Measurements from ENCODE around the gene ZC3H13. TPM values are rescaled to one million over a fixed set of nuclear protein-coding genes. Genes with fewer than 3 reads are reported as not detected.

ZC3H13 gene
- polyA plus RNA-seq, 1 donor from 2014 or later: 19.5 TPM

DNA sequence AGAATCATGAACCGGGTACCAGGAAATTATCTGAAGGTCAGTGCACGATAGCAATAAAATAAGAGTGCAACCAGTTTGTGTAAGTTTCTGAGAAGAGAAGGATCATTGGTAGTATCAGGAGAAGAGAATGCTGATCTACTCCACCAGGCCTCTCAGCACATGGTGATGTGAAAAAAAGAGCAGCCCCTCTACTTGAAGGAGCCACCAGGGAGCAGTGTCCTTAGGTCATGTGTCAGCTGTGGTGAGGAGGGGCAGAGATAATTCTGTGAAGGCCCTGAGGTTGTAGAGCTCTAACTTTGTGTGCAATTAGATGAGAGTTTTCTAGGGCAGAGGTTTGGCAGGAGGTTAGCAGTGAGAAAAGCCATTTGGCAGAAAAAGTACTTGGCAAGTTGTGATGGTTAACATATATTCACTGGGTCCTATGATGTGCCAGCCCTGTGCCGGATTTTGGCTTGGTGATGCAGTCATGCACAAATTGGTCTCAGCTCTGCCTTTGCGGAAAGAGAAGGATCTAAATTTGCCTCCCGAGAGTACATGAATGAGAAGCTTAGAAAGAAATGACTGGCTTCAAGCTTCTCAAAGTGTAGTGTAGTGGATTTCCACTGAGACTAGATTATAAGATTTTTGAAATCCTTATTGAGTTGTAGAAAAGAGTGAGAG is 19.2 kb upstream of the ZC3H13 start:
- Histone ChIP-seq H4K20me1 (ENCODE audit: insufficient read depth) (no peaks in the 10 kb centered on the region), H2AFZ (ENCODE audit: low read depth, low read length) (no peak overlapping the region), H3K9me3 (ENCODE audit: low read length) (no peaks in the 10 kb centered on the region), H3K36me3 (ENCODE audit: insufficient read depth, low read length) (no peaks in the 10 kb centered on the region), H3K27me3 (ENCODE audit: insufficient read depth, low read depth, low read length) (no peaks in the 10 kb centered on the region), H3K9me2 (ENCODE audit: insufficient read depth, low read length) (no peaks in the 10 kb centered on the region), H3K79me2 (replicated peaks; ENCODE audit: insufficient read depth, low read length) (no peaks in the 10 kb centered on the region), H3K27ac (ENCODE audit: low read length) (no peak overlapping the region), H3F3A (ENCODE audit: insufficient read depth, low read length, poor library complexity, severe bottlenecking) (no peaks in the 10 kb centered on the region), H3K4me3 (ENCODE audit: low read length) (no peak overlapping the region), H3K9ac (ENCODE audit: low read length) (no peak overlapping the region), H3K4me2 (ENCODE audit: low read length) (no peak overlapping the region)
- no peak for TF ChIP-seq TAF1 (IDR thresholded peaks at IDR 0.05; ENCODE audit: low read depth)
- TF ChIP-seq SMC3 (conservative IDR thresholded peaks at IDR 0.05; ENCODE audit: poor library complexity): no peak
- no peak for TF ChIP-seq POLR2AphosphoS5 (IDR thresholded peaks at IDR 0.05)
- TF ChIP-seq, protein P1, sequence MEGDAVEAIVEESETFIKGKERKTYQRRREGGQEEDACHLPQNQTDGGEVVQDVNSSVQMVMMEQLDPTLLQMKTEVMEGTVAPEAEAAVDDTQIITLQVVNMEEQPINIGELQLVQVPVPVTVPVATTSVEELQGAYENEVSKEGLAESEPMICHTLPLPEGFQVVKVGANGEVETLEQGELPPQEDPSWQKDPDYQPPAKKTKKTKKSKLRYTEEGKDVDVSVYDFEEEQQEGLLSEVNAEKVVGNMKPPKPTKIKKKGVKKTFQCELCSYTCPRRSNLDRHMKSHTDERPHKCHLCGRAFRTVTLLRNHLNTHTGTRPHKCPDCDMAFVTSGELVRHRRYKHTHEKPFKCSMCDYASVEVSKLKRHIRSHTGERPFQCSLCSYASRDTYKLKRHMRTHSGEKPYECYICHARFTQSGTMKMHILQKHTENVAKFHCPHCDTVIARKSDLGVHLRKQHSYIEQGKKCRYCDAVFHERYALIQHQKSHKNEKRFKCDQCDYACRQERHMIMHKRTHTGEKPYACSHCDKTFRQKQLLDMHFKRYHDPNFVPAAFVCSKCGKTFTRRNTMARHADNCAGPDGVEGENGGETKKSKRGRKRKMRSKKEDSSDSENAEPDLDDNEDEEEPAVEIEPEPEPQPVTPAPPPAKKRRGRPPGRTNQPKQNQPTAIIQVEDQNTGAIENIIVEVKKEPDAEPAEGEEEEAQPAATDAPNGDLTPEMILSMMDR (IDR thresholded peaks at IDR 0.05; ENCODE audit: poor library complexity, severe bottlenecking): no peak
- no peak for TF ChIP-seq MXI1 (conservative IDR thresholded peaks at IDR 0.05; ENCODE audit: poor library complexity, severe bottlenecking)
- TF ChIP-seq, protein P2, sequence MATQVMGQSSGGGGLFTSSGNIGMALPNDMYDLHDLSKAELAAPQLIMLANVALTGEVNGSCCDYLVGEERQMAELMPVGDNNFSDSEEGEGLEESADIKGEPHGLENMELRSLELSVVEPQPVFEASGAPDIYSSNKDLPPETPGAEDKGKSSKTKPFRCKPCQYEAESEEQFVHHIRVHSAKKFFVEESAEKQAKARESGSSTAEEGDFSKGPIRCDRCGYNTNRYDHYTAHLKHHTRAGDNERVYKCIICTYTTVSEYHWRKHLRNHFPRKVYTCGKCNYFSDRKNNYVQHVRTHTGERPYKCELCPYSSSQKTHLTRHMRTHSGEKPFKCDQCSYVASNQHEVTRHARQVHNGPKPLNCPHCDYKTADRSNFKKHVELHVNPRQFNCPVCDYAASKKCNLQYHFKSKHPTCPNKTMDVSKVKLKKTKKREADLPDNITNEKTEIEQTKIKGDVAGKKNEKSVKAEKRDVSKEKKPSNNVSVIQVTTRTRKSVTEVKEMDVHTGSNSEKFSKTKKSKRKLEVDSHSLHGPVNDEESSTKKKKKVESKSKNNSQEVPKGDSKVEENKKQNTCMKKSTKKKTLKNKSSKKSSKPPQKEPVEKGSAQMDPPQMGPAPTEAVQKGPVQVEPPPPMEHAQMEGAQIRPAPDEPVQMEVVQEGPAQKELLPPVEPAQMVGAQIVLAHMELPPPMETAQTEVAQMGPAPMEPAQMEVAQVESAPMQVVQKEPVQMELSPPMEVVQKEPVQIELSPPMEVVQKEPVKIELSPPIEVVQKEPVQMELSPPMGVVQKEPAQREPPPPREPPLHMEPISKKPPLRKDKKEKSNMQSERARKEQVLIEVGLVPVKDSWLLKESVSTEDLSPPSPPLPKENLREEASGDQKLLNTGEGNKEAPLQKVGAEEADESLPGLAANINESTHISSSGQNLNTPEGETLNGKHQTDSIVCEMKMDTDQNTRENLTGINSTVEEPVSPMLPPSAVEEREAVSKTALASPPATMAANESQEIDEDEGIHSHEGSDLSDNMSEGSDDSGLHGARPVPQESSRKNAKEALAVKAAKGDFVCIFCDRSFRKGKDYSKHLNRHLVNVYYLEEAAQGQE (IDR thresholded peaks at IDR 0.05; ENCODE audit: borderline replicate concordance): no peak
- TF ChIP-seq RAD21 (conservative IDR thresholded peaks at IDR 0.05): no peak
- no peak for TF ChIP-seq EP300 (conservative IDR thresholded peaks at IDR 0.05; ENCODE audit: poor library complexity, severe bottlenecking)
- no peak for TF ChIP-seq EZH2 (IDR thresholded peaks at IDR 0.05; ENCODE audit: borderline replicate concordance, insufficient read depth, low read length, poor library complexity, severe bottlenecking)

DNA sequence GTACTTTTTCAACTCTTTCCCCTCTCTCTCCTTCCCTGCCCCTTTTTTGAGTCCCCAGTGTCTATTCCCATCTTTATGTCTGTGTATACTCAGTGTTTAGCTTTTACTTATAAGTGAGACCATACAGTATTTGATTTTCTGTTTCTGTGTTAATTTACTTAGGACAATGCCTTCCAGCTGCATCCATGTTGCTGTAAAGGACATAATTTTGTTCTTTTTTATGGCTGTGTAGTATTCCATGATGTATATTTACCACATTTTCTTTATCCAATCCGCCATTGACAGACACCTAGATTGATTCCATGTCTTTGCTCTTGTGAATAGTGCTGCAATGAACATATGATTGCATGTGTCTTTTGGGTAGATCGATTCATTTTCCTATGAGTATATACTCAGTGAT is 10.7 kb upstream of the ZC3H13 start:
- no peaks in the 10 kb centered on the region for H3K36me3 ChIP-seq (ENCODE audit: insufficient read depth, low read length)

More for the DNA sequence above, 10.7 kb upstream of the ZC3H13 start:
- H3K27ac ChIP-seq (ENCODE audit: low read length): no peak overlapping the region
- H2AFZ ChIP-seq (ENCODE audit: low read depth, low read length): no peak overlapping the region
- no peaks in the 10 kb centered on the region for H3K79me2 ChIP-seq (replicated peaks; ENCODE audit: insufficient read depth, low read length)
- H3F3A ChIP-seq (ENCODE audit: insufficient read depth, low read length, poor library complexity, severe bottlenecking): no peaks in the 10 kb centered on the region
- H3K4me3 ChIP-seq (ENCODE audit: low read length): no peak overlapping the region
- H4K20me1 ChIP-seq (ENCODE audit: insufficient read depth): no peaks in the 10 kb centered on the region
- no peaks in the 10 kb centered on the region for H3K27me3 ChIP-seq (ENCODE audit: insufficient read depth, low read depth, low read length)
- no peaks in the 10 kb centered on the region for H3K9me2 ChIP-seq (ENCODE audit: insufficient read depth, low read length)
- no peaks in the 10 kb centered on the region for H3K9me3 ChIP-seq (ENCODE audit: low read length)
- H3K9ac ChIP-seq (ENCODE audit: low read length): no peak overlapping the region
- no peak overlapping the region for H3K4me2 ChIP-seq (ENCODE audit: low read length)
- TF ChIP-seq MXI1 (conservative IDR thresholded peaks at IDR 0.05; ENCODE audit: poor library complexity, severe bottlenecking) (no peak), POLR2AphosphoS5 (IDR thresholded peaks at IDR 0.05) (no peak)
